ENCODE data around the gene GALNTL6. TPM values are rescaled to one million over a fixed set of nuclear protein-coding genes. Genes with fewer than 3 reads are reported as not detected.

Gene GALNTL6
- polyA plus RNA-seq, 1 donor from 2014 or later: 14.9 TPM

DNA sequence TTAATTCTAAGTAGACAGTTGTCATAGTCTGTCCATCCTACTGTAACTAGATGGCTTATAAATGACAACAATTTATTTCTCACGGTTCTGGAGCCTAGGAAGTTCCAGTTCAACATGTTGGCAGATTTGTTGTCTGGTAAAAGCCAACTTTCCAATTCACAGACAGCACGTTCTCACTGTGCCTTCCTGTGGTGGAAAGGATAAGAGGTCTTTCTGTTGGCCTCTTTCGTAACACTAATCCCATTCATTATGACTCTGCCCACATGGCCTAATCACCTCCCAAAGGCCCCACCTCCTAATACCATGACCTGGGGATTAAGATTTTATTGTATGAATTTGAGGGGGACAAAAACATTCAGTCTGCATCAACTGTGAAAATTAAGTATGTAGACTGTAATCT, 83.2 kb downstream of the GALNTL6 start:
- Histone ChIP-seq H3K27ac (ENCODE audit: low read length) (no peak overlapping the region), H3K36me3 (ENCODE audit: insufficient read depth, low read length) (no peaks in the 10 kb centered on the region), H4K20me1 (ENCODE audit: insufficient read depth) (no peaks in the 10 kb centered on the region), H3K9me2 (ENCODE audit: insufficient read depth, low read length) (no peaks in the 10 kb centered on the region), H3K79me2 (replicated peaks; ENCODE audit: insufficient read depth, low read length) (no peaks in the 10 kb centered on the region), H3K9ac (ENCODE audit: low read length) (no peak overlapping the region), H3K27me3 (ENCODE audit: insufficient read depth, low read depth, low read length) (no peaks in the 10 kb centered on the region), H2AFZ (ENCODE audit: low read depth, low read length) (no peak overlapping the region), H3F3A (ENCODE audit: insufficient read depth, low read length, poor library complexity, severe bottlenecking) (no peaks in the 10 kb centered on the region), H3K9me3 (ENCODE audit: low read length) (no peaks in the 10 kb centered on the region), H3K4me3 (ENCODE audit: low read length) (no peak overlapping the region), H3K4me2 (ENCODE audit: low read length) (no peak overlapping the region)
- TF ChIP-seq, protein P1, sequence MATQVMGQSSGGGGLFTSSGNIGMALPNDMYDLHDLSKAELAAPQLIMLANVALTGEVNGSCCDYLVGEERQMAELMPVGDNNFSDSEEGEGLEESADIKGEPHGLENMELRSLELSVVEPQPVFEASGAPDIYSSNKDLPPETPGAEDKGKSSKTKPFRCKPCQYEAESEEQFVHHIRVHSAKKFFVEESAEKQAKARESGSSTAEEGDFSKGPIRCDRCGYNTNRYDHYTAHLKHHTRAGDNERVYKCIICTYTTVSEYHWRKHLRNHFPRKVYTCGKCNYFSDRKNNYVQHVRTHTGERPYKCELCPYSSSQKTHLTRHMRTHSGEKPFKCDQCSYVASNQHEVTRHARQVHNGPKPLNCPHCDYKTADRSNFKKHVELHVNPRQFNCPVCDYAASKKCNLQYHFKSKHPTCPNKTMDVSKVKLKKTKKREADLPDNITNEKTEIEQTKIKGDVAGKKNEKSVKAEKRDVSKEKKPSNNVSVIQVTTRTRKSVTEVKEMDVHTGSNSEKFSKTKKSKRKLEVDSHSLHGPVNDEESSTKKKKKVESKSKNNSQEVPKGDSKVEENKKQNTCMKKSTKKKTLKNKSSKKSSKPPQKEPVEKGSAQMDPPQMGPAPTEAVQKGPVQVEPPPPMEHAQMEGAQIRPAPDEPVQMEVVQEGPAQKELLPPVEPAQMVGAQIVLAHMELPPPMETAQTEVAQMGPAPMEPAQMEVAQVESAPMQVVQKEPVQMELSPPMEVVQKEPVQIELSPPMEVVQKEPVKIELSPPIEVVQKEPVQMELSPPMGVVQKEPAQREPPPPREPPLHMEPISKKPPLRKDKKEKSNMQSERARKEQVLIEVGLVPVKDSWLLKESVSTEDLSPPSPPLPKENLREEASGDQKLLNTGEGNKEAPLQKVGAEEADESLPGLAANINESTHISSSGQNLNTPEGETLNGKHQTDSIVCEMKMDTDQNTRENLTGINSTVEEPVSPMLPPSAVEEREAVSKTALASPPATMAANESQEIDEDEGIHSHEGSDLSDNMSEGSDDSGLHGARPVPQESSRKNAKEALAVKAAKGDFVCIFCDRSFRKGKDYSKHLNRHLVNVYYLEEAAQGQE (IDR thresholded peaks at IDR 0.05; ENCODE audit: borderline replicate concordance): no peak
- TF ChIP-seq RAD21 (conservative IDR thresholded peaks at IDR 0.05) (no peak), SMC3 (conservative IDR thresholded peaks at IDR 0.05; ENCODE audit: poor library complexity) (no peak), TAF1 (IDR thresholded peaks at IDR 0.05; ENCODE audit: low read depth) (no peak), MXI1 (conservative IDR thresholded peaks at IDR 0.05; ENCODE audit: poor library complexity, severe bottlenecking) (no peak), EP300 (conservative IDR thresholded peaks at IDR 0.05; ENCODE audit: poor library complexity, severe bottlenecking) (no peak), EZH2 (IDR thresholded peaks at IDR 0.05; ENCODE audit: borderline replicate concordance, insufficient read depth, low read length, poor library complexity, severe bottlenecking) (no peak)
- TF ChIP-seq, protein P2, sequence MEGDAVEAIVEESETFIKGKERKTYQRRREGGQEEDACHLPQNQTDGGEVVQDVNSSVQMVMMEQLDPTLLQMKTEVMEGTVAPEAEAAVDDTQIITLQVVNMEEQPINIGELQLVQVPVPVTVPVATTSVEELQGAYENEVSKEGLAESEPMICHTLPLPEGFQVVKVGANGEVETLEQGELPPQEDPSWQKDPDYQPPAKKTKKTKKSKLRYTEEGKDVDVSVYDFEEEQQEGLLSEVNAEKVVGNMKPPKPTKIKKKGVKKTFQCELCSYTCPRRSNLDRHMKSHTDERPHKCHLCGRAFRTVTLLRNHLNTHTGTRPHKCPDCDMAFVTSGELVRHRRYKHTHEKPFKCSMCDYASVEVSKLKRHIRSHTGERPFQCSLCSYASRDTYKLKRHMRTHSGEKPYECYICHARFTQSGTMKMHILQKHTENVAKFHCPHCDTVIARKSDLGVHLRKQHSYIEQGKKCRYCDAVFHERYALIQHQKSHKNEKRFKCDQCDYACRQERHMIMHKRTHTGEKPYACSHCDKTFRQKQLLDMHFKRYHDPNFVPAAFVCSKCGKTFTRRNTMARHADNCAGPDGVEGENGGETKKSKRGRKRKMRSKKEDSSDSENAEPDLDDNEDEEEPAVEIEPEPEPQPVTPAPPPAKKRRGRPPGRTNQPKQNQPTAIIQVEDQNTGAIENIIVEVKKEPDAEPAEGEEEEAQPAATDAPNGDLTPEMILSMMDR (IDR thresholded peaks at IDR 0.05; ENCODE audit: poor library complexity, severe bottlenecking): no peak

DNA sequence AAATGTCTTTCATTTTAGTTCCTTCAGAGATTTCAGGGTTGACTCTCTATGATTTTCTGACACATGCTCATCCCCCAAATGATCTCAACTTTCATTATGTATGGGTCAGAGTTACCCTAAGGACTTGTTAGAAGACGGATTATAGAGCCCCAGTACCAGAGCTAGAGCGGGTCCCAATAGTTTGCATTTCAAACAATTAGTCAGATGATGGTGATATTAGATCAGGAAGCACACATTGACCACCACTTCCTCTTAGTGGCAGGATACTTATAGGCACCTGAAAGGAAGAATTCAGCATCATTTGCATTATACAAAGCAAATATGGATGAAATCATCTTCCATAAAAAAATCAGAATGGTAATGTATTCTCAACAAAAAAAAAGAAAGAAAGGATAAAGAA, 106.1 kb downstream of the GALNTL6 start:
- Histone ChIP-seq H3K4me3 (ENCODE audit: low read length) (no peak overlapping the region), H3K27ac (ENCODE audit: low read length) (no peak overlapping the region), H4K20me1 (ENCODE audit: insufficient read depth) (no peaks in the 10 kb centered on the region), H3K9ac (ENCODE audit: low read length) (no peak overlapping the region), H3K9me2 (ENCODE audit: insufficient read depth, low read length) (no peaks in the 10 kb centered on the region), H2AFZ (ENCODE audit: low read depth, low read length) (no peak overlapping the region), H3F3A (ENCODE audit: insufficient read depth, low read length, poor library complexity, severe bottlenecking) (no peaks in the 10 kb centered on the region), H3K9me3 (ENCODE audit: low read length) (no peaks in the 10 kb centered on the region), H3K36me3 (ENCODE audit: insufficient read depth, low read length) (no peaks in the 10 kb centered on the region), H3K27me3 (ENCODE audit: insufficient read depth, low read depth, low read length) (no peaks in the 10 kb centered on the region), H3K79me2 (replicated peaks; ENCODE audit: insufficient read depth, low read length) (no peaks in the 10 kb centered on the region), H3K4me2 (ENCODE audit: low read length) (no peak overlapping the region)
- TF ChIP-seq EZH2 (IDR thresholded peaks at IDR 0.05; ENCODE audit: borderline replicate concordance, insufficient read depth, low read length, poor library complexity, severe bottlenecking) (no peak), TAF1 (IDR thresholded peaks at IDR 0.05; ENCODE audit: low read depth) (no peak), SMC3 (conservative IDR thresholded peaks at IDR 0.05; ENCODE audit: poor library complexity) (no peak), RAD21 (conservative IDR thresholded peaks at IDR 0.05) (no peak), MXI1 (conservative IDR thresholded peaks at IDR 0.05; ENCODE audit: poor library complexity, severe bottlenecking) (no peak), POLR2AphosphoS5 (IDR thresholded peaks at IDR 0.05) (no peak), EP300 (conservative IDR thresholded peaks at IDR 0.05; ENCODE audit: poor library complexity, severe bottlenecking) (no peak)
- TF ChIP-seq, protein P2 (IDR thresholded peaks at IDR 0.05; ENCODE audit: poor library complexity, severe bottlenecking): no peak
- TF ChIP-seq, protein P1 (IDR thresholded peaks at IDR 0.05; ENCODE audit: borderline replicate concordance): no peak
